Neuronal stem cell (in vitro differentiated cells): Measurements from ENCODE around the gene CREM.

Source experiments
- DNase-seq: peaks from one replicate; pipeline ENCODE4 v3.0.0-alpha.2; 2013; ENCODE audit warnings: low spot score
- H2AFZ ChIP-seq: one replicate; pipeline ENCODE4 v1.6.1; 2013; ENCODE audit warnings: mild to moderate bottlenecking, low read length, inconsistent platforms
- H2AK5ac ChIP-seq: 2 replicates; pipeline ENCODE4 v1.6.1; 2013; ENCODE audit warnings: low read depth, mild to moderate bottlenecking, inconsistent platforms, low read length, moderate library complexity, mixed read lengths
- H2BK120ac ChIP-seq: 2 replicates; pipeline ENCODE4 v1.6.1; 2013; ENCODE audit warnings: low read depth, mild to moderate bottlenecking, inconsistent platforms, low read length, moderate library complexity, mixed read lengths
- H2BK12ac ChIP-seq: one replicate; pipeline ENCODE4 v1.6.1; 2013; ENCODE audit warnings: low read length, inconsistent platforms
- H2BK15ac ChIP-seq: 2 replicates; pipeline ENCODE4 v1.6.1; 2013; ENCODE audit warnings: mild to moderate bottlenecking, low read length, inconsistent platforms, mixed read lengths
- H2BK5ac ChIP-seq: one replicate; pipeline ENCODE4 v1.6.1; 2013; ENCODE audit warnings: inconsistent platforms, mild to moderate bottlenecking, low read length, moderate library complexity
- H3K14ac ChIP-seq: one replicate; pipeline ENCODE4 v1.6.1; 2013; ENCODE audit warnings: low read length, inconsistent platforms
- H3K18ac ChIP-seq: 2 replicates; pipeline ENCODE4 v1.6.1; 2013; ENCODE audit warnings: low read length, inconsistent platforms
- H3K23ac ChIP-seq: 2 replicates; pipeline ENCODE4 v1.6.1; 2013; ENCODE audit warnings: low read depth, mild to moderate bottlenecking, mixed read lengths, low read length, inconsistent platforms; ENCODE audit not compliant: poor library complexity
- H3K27ac ChIP-seq: replicated peaks from 3 replicates; pipeline ENCODE4 v1.5.1; 2013; ENCODE audit warnings: low read length, inconsistent platforms
- H3K27me3 ChIP-seq, 3 experiments: 2 replicates each; pipeline ENCODE4 v1.6.1; 2013; ENCODE audit warnings: low read length in 3 of 3, mild to moderate bottlenecking in 2 of 3, inconsistent platforms in 1 of 3, low read depth in 1 of 3, mixed read lengths in 1 of 3, moderate library complexity in 1 of 3; ENCODE audit not compliant: control insufficient read depth in 3 of 3, insufficient read depth in 3 of 3
- H3K36me3 ChIP-seq, 2 donors: replicated peaks in 1 of 2; 2 replicates each; pipeline ENCODE4 v1.6.1; 2013; ENCODE audit warnings: low read length in 2 of 2; ENCODE audit not compliant: control insufficient read depth in 2 of 2, insufficient read depth in 2 of 2
- H3K4ac ChIP-seq: 2 replicates; pipeline ENCODE4 v1.6.1; 2013; ENCODE audit warnings: inconsistent platforms, mild to moderate bottlenecking, low read length, moderate library complexity
- H3K4me1 ChIP-seq, 2 donors: 1 replicate in 1 of 2; 2 replicates in 1 of 2; pipeline ENCODE4 v1.6.1; 2013; ENCODE audit warnings: low read length in 2 of 2, low read depth in 1 of 2; ENCODE audit not compliant: control insufficient read depth in 2 of 2, insufficient read depth in 1 of 2
- H3K4me2 ChIP-seq: one replicate; pipeline ENCODE4 v1.6.1; 2013; ENCODE audit warnings: mild to moderate bottlenecking, low read length, inconsistent platforms; ENCODE audit not compliant: insufficient read depth, poor library complexity, severe bottlenecking
- H3K4me3 ChIP-seq, 2 donors: 2 replicates each; pipeline ENCODE4 v1.5.1; 2013; ENCODE audit warnings: low read length in 2 of 2, mild to moderate bottlenecking in 2 of 2, inconsistent platforms in 1 of 2, moderate library complexity in 1 of 2
- H3K79me1 ChIP-seq: one replicate; pipeline ENCODE4 v1.6.1; 2013; ENCODE audit warnings: low read depth, mild to moderate bottlenecking, inconsistent platforms, low read length, moderate library complexity
- H3K9ac ChIP-seq: one replicate; pipeline ENCODE4 v1.6.1; 2013; ENCODE audit warnings: mild to moderate bottlenecking, low read depth, low read length, inconsistent platforms; ENCODE audit not compliant: poor library complexity
- H3K9me3 ChIP-seq, 2 donors: replicated peaks in 1 of 2; 2 replicates each; pipeline versions ENCODE3 to v1.6.1; 2013; ENCODE audit warnings: low read length in 2 of 2, mild to moderate bottlenecking in 2 of 2, inconsistent platforms in 1 of 2, low read depth in 1 of 2, mixed read lengths in 1 of 2, moderate library complexity in 1 of 2; ENCODE audit not compliant: control insufficient read depth in 2 of 2, insufficient read depth in 1 of 2
- H4K8ac ChIP-seq: one replicate; pipeline ENCODE4 v1.6.1; 2013; ENCODE audit warnings: low read depth, mild to moderate bottlenecking, inconsistent platforms, low read length, moderate library complexity
- H4K91ac ChIP-seq: one replicate; pipeline ENCODE4 v1.6.1; 2013; ENCODE audit warnings: low read length, low read depth, mild to moderate bottlenecking, inconsistent platforms; ENCODE audit not compliant: poor library complexity
- WGBS, 2 donors: extraction: QIAGEN DNeasy Blood & Tissue Kit; methylation state at CpG; one replicate each; pipeline ENCODE4 v1.1.7; 2013; ENCODE audit warnings: missing lambda C conversion rate in 2 of 2, mixed read lengths in 1 of 2; ENCODE audit not compliant: insufficient read length in 2 of 2, insufficient replicate concordance in 1 of 2; ENCODE audit errors: extremely low coverage in 2 of 2; 5-methylcytosine and 5-hydroxymethylcytosine counted together

CREM gene

GRCh38 chr10:35153716-35154115 is 27.1 kb downstream of the CREM start:
- Histone ChIP-seq H3K9me3 (no peaks in the 10 kb centered on the region), H3K14ac (no peak overlapping the region), H2BK12ac (no peak overlapping the region), H3K4me1 (peaks cover 13 to 14% of the 10 kb centered on the region in 2 donors), H2BK5ac (no peak overlapping the region), H3K4ac (no peak overlapping the region), H3K36me3 (no peaks in the 10 kb centered on the region), H3K4me2 (no peak overlapping the region), H3K9ac (no peak overlapping the region), H3K79me1 (no peaks in the 10 kb centered on the region), H2AFZ (no peak overlapping the region), H3K23ac (no peak overlapping the region), H4K91ac (no peak overlapping the region), H4K8ac (no peak overlapping the region), H3K27ac (no peak overlapping the region), H3K27me3 (no peaks in the 10 kb centered on the region), H2BK15ac (no peak overlapping the region), H2AK5ac (no peak overlapping the region), H3K4me3 (no peak overlapping the region), H2BK120ac (no peak overlapping the region), H3K18ac (no peak overlapping the region)
- no CpG with 5 or more reads among the region's 4 CpGs for WGBS, 2 donors
- no peak for DNase-seq

- no peak overlapping the region for H4K8ac ChIP-seq
- H3K23ac ChIP-seq = no peak overlapping the region
- no peaks in the 10 kb centered on the region for H3K4me1 ChIP-seq
- peaks cover 0 to 8% of the 10 kb centered on the region in 2 donors for H3K9me3 ChIP-seq
- no peak for DNase-seq
- H3K79me1 ChIP-seq = no peaks in the 10 kb centered on the region
- H4K91ac ChIP-seq = no peak overlapping the region
- H3K4ac ChIP-seq = no peak overlapping the region
- no peak overlapping the region for H2AFZ ChIP-seq
- no peak overlapping the region for H2BK120ac ChIP-seq
- H3K27me3 ChIP-seq = no peaks in the 10 kb centered on the region
- H3K9ac ChIP-seq = no peak overlapping the region
- H2BK5ac ChIP-seq = no peak overlapping the region
- no peak overlapping the region for H2BK15ac ChIP-seq
- H3K14ac ChIP-seq = no peak overlapping the region
- no peak overlapping the region for H3K4me2 ChIP-seq
- H3K27ac ChIP-seq = no peak overlapping the region
- no CpG with 5 or more reads among the region's 1 CpG for WGBS, 2 donors
- no peak overlapping the region for H2BK12ac ChIP-seq
- H3K36me3 ChIP-seq = no peaks in the 10 kb centered on the region
- no peak overlapping the region for H2AK5ac ChIP-seq
- no peak overlapping the region for H3K18ac ChIP-seq
- H3K4me3 ChIP-seq = no peak overlapping the region
These were observed 34.1 kb downstream of the CREM start for GRCh38 chr10:35160743-35161142.

- H4K91ac ChIP-seq = no peak overlapping the region
- no peak overlapping the region for H4K8ac ChIP-seq
- no peaks in the 10 kb centered on the region for H3K79me1 ChIP-seq
- no CpG with 5 or more reads among the region's 2 CpGs for WGBS, 2 donors
- H3K4me2 ChIP-seq = no peak overlapping the region
- H3K36me3 ChIP-seq = no peaks in the 10 kb centered on the region
- H3K27me3 ChIP-seq = no peaks in the 10 kb centered on the region
- no peak for DNase-seq
- no peak overlapping the region for H3K14ac ChIP-seq
- no peak overlapping the region for H2BK5ac ChIP-seq
- no peak overlapping the region for H2BK120ac ChIP-seq
- H3K18ac ChIP-seq = no peak overlapping the region
- H2AK5ac ChIP-seq = no peak overlapping the region
- H3K4me3 ChIP-seq = no peak overlapping the region
- no peak overlapping the region for H3K27ac ChIP-seq
- no peak overlapping the region for H2BK15ac ChIP-seq
- H3K4ac ChIP-seq = no peak overlapping the region
- no peak overlapping the region for H3K23ac ChIP-seq
- H3K9me3 ChIP-seq = peaks cover 0 to 8% of the 10 kb centered on the region in 2 donors
- H3K9ac ChIP-seq = no peak overlapping the region
- no peak overlapping the region for H2BK12ac ChIP-seq
- H3K4me1 ChIP-seq = no peaks in the 10 kb centered on the region
- H2AFZ ChIP-seq = no peak overlapping the region
These were observed 35.3 kb downstream of the CREM start for GRCh38 chr10:35161906-35162305.

- H2BK15ac ChIP-seq = no peak overlapping the region
- no peak overlapping the region for H3K4ac ChIP-seq
- H3K27ac ChIP-seq = no peak overlapping the region
- no peaks in the 10 kb centered on the region for H3K9me3 ChIP-seq
- H3K4me3 ChIP-seq = no peak overlapping the region
- H3K23ac ChIP-seq = no peak overlapping the region
- H3K27me3 ChIP-seq = no peaks in the 10 kb centered on the region
- no peak overlapping the region for H3K14ac ChIP-seq
- H2BK5ac ChIP-seq = no peak overlapping the region
- H2AFZ ChIP-seq = no peak overlapping the region
- no peak overlapping the region for H3K18ac ChIP-seq
- no CpG with 5 or more reads among the region's 4 CpGs for WGBS, 2 donors
- no peak overlapping the region for H3K9ac ChIP-seq
- H4K91ac ChIP-seq = no peak overlapping the region
- H4K8ac ChIP-seq = no peak overlapping the region
- H3K4me1 ChIP-seq = no peaks in the 10 kb centered on the region
- no peaks in the 10 kb centered on the region for H3K79me1 ChIP-seq
- no peak overlapping the region for H3K4me2 ChIP-seq
- no peak overlapping the region for H2BK12ac ChIP-seq
- no peak overlapping the region for H2BK120ac ChIP-seq
- DNase-seq = no peak
- H2AK5ac ChIP-seq = no peak overlapping the region
- no peaks in the 10 kb centered on the region for H3K36me3 ChIP-seq
These were observed 38.5 kb downstream of the CREM start for GRCh38 chr10:35165136-35165535.
